ENCODE results near the gene ZFYVE1. TPM values are rescaled to one million over a fixed set of nuclear protein-coding genes. Genes with fewer than 3 reads are reported as not detected.

ZFYVE1 gene
- total RNA-seq, 1 experiment from 2014 or later, result 10.6 TPM

DNA sequence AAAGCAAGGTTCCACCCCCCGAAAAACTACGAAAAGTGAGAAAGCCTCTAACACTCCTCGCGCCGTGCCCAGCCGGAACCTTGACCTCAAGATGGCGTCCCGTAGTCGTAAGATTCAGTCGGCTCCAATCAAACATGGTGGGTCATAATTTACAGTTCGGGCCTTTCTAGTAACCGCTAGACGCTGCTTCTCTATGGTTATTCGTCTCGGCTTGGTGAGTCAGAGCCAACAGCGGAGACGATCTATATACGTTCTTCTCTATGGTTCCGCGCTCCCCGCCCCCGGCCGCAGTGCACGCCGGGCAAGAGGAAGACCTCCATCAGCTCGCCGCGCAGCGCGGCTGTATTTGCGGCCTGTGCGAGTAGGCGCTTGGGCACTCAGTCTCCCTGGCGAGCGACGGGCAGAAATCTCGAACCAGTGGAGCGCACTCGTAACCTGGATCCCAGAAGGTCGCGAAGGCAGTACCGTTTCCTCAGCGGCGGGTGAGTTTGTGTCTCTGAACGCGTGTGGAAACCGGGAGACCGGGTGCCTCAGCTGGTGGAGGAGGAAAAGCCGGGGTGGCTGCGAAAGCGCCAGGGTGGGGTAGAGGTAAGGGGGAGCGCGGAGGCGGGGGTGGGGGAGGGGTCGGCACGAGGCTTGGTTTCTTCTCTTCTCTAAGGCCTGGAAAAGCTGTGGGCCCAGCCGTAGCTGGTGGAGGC is 31.5 kb upstream of the ZFYVE1 start, which contains the start of gene RBM25:
TSS of gene RBM25 (plus strand) at position 311 of the 698 bp plus-strand sequence. CDS start 13,108 bp downstream, outside the sequence.
- H3K4me3 Mint-ChIP-seq (ENCODE audit: low read depth, unreplicated experiment), result no peak within 1 kb of the TSS
- no peak within 1 kb of the TSS for H3K27ac Mint-ChIP-seq (ENCODE audit: unreplicated experiment)
- peak; percentile 95 for DNase-seq
- peaks cover 11% of the 10 kb centered on the region for H3K36me3 Mint-ChIP-seq (ENCODE audit: insufficient read depth, unreplicated experiment)
- no peaks in the 10 kb centered on the region for H3K27me3 Mint-ChIP-seq (ENCODE audit: unreplicated experiment)
- intact Hi-C loops (cut with micrococcal nuclease; ENCODE audit: unreplicated experiment), result no loop called here
- H3K9me3 Mint-ChIP-seq (ENCODE audit: low read depth, unreplicated experiment), result no peaks in the 10 kb centered on the region
- no TSS peak for BruUV-seq (replicated peaks)
- TF ChIP-seq, protein P1, sequence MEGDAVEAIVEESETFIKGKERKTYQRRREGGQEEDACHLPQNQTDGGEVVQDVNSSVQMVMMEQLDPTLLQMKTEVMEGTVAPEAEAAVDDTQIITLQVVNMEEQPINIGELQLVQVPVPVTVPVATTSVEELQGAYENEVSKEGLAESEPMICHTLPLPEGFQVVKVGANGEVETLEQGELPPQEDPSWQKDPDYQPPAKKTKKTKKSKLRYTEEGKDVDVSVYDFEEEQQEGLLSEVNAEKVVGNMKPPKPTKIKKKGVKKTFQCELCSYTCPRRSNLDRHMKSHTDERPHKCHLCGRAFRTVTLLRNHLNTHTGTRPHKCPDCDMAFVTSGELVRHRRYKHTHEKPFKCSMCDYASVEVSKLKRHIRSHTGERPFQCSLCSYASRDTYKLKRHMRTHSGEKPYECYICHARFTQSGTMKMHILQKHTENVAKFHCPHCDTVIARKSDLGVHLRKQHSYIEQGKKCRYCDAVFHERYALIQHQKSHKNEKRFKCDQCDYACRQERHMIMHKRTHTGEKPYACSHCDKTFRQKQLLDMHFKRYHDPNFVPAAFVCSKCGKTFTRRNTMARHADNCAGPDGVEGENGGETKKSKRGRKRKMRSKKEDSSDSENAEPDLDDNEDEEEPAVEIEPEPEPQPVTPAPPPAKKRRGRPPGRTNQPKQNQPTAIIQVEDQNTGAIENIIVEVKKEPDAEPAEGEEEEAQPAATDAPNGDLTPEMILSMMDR (IDR thresholded peaks at IDR 0.05; ENCODE audit: unreplicated experiment), result no peak
- H3K4me1 Mint-ChIP-seq (ENCODE audit: low read depth, unreplicated experiment), result no peaks in the 10 kb centered on the region
- CTCF ChIA-PET, result interaction anchor here (0.6 to 2.3 kb wide), 7 partner anchors 8 to 918 kb away, joined by 3 to 15 read pairs (median 4); partner anchors contain the start of genes PSEN1 and ZFYVE1

DNA sequence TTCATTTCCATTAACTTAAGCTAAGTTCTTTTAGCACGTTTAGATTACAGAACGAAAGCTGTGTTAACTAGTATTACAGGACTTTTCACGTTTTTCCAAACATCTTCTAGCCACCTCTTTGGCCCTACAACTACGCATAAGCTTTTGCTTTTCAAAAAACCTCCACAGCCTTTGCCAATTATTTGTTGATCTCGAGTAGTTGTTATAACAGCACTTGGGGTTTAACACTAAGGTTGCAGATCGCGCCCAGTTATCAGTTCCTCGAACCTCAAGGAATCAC is 31.0 kb upstream of the ZFYVE1 start:
- TF ChIP-seq, protein P1 (IDR thresholded peaks at IDR 0.05; ENCODE audit: unreplicated experiment), result no peak
- no peak for DNase-seq
- H3K27me3 Mint-ChIP-seq (ENCODE audit: unreplicated experiment), result no peaks in the 10 kb centered on the region
- H3K4me3 Mint-ChIP-seq (ENCODE audit: low read depth, unreplicated experiment), result no peak overlapping the region
- TSS peak; percentile 96 for BruUV-seq (replicated peaks)
- H3K9me3 Mint-ChIP-seq (ENCODE audit: low read depth, unreplicated experiment), result no peaks in the 10 kb centered on the region
- intact Hi-C loops (cut with micrococcal nuclease; ENCODE audit: unreplicated experiment), result no loop called here
- H3K4me1 Mint-ChIP-seq (ENCODE audit: low read depth, unreplicated experiment), result no peaks in the 10 kb centered on the region
- no peak overlapping the region for H3K27ac Mint-ChIP-seq (ENCODE audit: unreplicated experiment)
- CTCF ChIA-PET, result interaction anchor here (1.0 to 2.3 kb wide), 5 partner anchors 9 to 86 kb away, joined by 3 to 15 read pairs (median 4); partner anchors contain the start of genes PSEN1 and ZFYVE1
- H3K36me3 Mint-ChIP-seq (ENCODE audit: insufficient read depth, unreplicated experiment), result peaks cover 11% of the 10 kb centered on the region

DNA sequence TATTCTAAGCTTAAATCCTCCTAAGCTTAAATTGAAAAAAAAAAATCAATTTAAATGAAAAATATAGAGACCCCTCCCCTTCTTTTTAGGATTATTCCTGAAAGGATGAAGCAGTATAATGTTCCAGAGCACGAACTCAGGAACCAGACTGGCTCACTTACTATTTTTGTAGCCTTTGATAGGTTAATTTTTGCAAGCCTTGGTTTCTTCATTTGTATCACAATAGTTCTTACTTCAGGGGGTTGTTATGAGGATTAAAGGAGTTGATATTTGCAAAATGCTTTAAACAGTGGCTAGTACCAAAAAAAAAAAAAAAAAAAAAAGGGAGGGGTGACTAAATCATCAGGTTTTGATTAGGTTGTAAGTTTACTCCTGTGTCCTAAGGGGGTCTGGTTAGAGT is 28.3 kb upstream of the ZFYVE1 start:
- BruUV-seq (replicated peaks), result no TSS peak
- intact Hi-C loops (cut with micrococcal nuclease; ENCODE audit: unreplicated experiment), result no loop called here
- Mint-ChIP-seq H3K4me1 (ENCODE audit: low read depth, unreplicated experiment) (no peaks in the 10 kb centered on the region), H3K27ac (ENCODE audit: unreplicated experiment) (no peak overlapping the region), H3K27me3 (ENCODE audit: unreplicated experiment) (no peaks in the 10 kb centered on the region), H3K9me3 (ENCODE audit: low read depth, unreplicated experiment) (no peaks in the 10 kb centered on the region), H3K36me3 (ENCODE audit: insufficient read depth, unreplicated experiment) (no peaks in the 10 kb centered on the region), H3K4me3 (ENCODE audit: low read depth, unreplicated experiment) (no peak overlapping the region)
- TF ChIP-seq, protein P1 (IDR thresholded peaks at IDR 0.05; ENCODE audit: unreplicated experiment), result no peak
- DNase-seq, result no peak
- CTCF ChIA-PET, result no interaction called here

DNA sequence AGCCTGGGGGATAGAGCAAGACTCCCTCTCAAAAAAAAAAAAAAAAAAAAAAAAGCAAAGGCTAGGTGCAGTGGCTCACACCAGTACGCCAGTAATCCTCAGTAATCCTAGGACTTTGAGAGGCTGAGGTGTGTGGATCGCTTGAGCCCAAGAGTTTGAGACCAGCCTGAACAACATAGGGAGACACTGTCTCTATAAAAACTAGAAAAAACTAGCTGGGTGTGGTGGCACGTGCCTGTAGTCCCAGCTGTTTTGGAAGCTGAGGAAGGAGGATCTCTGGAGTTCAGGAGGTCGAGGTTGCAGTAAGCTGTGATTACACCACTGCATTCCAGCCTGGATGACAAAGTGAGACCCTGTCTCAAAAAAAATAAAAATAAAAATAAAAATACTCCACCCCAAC is 22.5 kb upstream of the ZFYVE1 start:
- Mint-ChIP-seq H3K36me3 (ENCODE audit: insufficient read depth, unreplicated experiment) (no peaks in the 10 kb centered on the region), H3K4me1 (ENCODE audit: low read depth, unreplicated experiment) (no peaks in the 10 kb centered on the region), H3K9me3 (ENCODE audit: low read depth, unreplicated experiment) (no peaks in the 10 kb centered on the region), H3K4me3 (ENCODE audit: low read depth, unreplicated experiment) (no peak overlapping the region), H3K27ac (ENCODE audit: unreplicated experiment) (no peak overlapping the region), H3K27me3 (ENCODE audit: unreplicated experiment) (no peaks in the 10 kb centered on the region)
- CTCF ChIA-PET, result no interaction called here
- intact Hi-C loops (cut with micrococcal nuclease; ENCODE audit: unreplicated experiment), result no loop called here
- no peak for DNase-seq
- BruUV-seq (replicated peaks), result no TSS peak
- TF ChIP-seq, protein P1 (IDR thresholded peaks at IDR 0.05; ENCODE audit: unreplicated experiment), result no peak
